ENCODE results near the gene TSC22D1.
"Not testable (repeated sequence)": the region's sequence is repeated elsewhere in the genome, so short reads cannot be mapped to it uniquely, and the experiment has no call there.

Gene TSC22D1

GRCh38 chr13:44498969-44499368, 77.2 kb downstream of the TSC22D1 start:
- DNase-seq = no peak

GRCh38 chr13:44498502-44498901, 77.6 kb downstream of the TSC22D1 start:
- no peak for DNase-seq

- DNase-seq = no peak
These were observed 78.3 kb downstream of the TSC22D1 start for GRCh38 chr13:44497801-44498200.

GRCh38 chr13:44493213-44493812, 82.8 kb downstream of the TSC22D1 start:
- DNase-seq = no peak

- no peak for DNase-seq
These were observed 86.4 kb downstream of the TSC22D1 start for GRCh38 chr13:44489751-44490150.

GRCh38 chr13:44487989-44488388, 88.1 kb downstream of the TSC22D1 start:
- no peak for DNase-seq

- no peak for DNase-seq
These were observed 91.5 kb downstream of the TSC22D1 start for GRCh38 chr13:44484562-44485138.

- peak; percentile 22 for DNase-seq
These were observed 101.8 kb downstream of the TSC22D1 start for GRCh38 chr13:44474122-44474910.

GRCh38 chr13:44471686-44472085, 104.4 kb downstream of the TSC22D1 start:
- DNase-seq = no peak

GRCh38 chr13:44470638-44471562, 105.2 kb downstream of the TSC22D1 start:
- no peak for DNase-seq

GRCh38 chr13:44468874-44469273, 107.3 kb downstream of the TSC22D1 start:
- no peak for DNase-seq

- no peak for DNase-seq
These were observed 110.8 kb downstream of the TSC22D1 start for GRCh38 chr13:44465318-44465717.

- DNase-seq = no peak
These were observed 111.7 kb downstream of the TSC22D1 start for GRCh38 chr13:44464471-44464870.

GRCh38 chr13:44463759-44464158, 112.4 kb downstream of the TSC22D1 start:
- no peak for DNase-seq

GRCh38 chr13:44459674-44460073, 116.5 kb downstream of the TSC22D1 start:
- no peak for DNase-seq

GRCh38 chr13:44458313-44458975, 117.7 kb downstream of the TSC22D1 start:
- no peak for DNase-seq

GRCh38 chr13:44456212-44456611, 119.9 kb downstream of the TSC22D1 start:
- not testable (repeated sequence) for DNase-seq

GRCh38 chr13:44455769-44456168, 120.4 kb downstream of the TSC22D1 start:
- no peak for DNase-seq

- DNase-seq = no peak
These were observed 122.2 kb downstream of the TSC22D1 start for GRCh38 chr13:44453881-44454280.

- no peak for DNase-seq
These were observed 123.1 kb downstream of the TSC22D1 start for GRCh38 chr13:44453069-44453468.

GRCh38 chr13:44452418-44452817, 123.7 kb downstream of the TSC22D1 start:
- DNase-seq = no peak

- no peak for DNase-seq
These were observed 124.5 kb downstream of the TSC22D1 start for GRCh38 chr13:44451651-44452050.

- no peak for DNase-seq
These were observed 125.0 kb downstream of the TSC22D1 start for GRCh38 chr13:44451126-44451525.
